NCI-H187 treated with DMSO at 0.1 percent for 48 hours (cell line): Measurements from ENCODE around the gene ST6GALNAC3.
"Not testable (repeated sequence)": the region's sequence is repeated elsewhere in the genome, so short reads cannot be mapped to it uniquely, and the experiment has no call there.

Source experiments
- DNase-seq: peaks from one replicate; lab custom pipeline; 2025; lab: John Stamatoyannopoulos, UW

ST6GALNAC3 gene

GRCh38 chr1:76073481-76073880, 1.1 kb upstream of the ST6GALNAC3 start:
- no peak for DNase-seq

GRCh38 chr1:76075188-76075489, 593 bp downstream of the ST6GALNAC3 start:
- no peak for DNase-seq

GRCh38 chr1:76075877-76076276, 1.3 kb downstream of the ST6GALNAC3 start:
- no peak for DNase-seq

DNA sequence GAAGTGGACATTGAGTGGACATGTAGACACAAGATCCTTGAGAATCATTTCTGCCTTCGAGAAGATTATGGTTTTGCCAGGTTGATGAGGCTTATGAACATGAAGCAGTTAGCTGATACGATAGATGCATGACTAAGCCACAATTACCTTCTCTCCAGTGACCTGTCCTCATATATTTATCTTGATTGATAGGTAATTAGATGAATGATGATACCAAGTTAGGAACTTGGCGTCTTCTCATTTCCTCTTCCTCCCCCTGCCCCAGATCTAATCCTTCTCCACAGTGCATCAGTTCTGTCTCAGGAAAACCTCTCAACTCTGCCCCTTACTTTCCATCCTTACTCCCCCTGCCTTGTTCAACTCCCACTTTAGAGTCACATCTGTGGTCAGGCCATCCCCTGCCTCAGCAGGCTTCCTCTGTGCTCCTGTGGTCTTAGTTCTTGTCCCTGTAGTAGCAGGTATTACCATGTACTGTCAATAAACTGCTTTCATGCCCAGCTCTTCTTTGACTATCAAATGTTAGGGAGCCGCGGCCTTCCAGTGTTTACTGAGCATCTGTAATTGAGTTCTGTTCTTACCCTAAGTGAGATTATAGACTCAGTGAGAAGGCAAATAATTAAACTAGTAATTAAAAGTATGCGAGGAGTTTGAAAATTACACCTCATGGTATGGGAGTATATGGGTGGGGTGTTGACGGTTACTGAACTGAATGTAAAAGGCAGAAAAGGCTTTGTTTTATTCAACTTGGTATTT, 5.1 kb downstream of the ST6GALNAC3 start:
- no peak for DNase-seq

DNA sequence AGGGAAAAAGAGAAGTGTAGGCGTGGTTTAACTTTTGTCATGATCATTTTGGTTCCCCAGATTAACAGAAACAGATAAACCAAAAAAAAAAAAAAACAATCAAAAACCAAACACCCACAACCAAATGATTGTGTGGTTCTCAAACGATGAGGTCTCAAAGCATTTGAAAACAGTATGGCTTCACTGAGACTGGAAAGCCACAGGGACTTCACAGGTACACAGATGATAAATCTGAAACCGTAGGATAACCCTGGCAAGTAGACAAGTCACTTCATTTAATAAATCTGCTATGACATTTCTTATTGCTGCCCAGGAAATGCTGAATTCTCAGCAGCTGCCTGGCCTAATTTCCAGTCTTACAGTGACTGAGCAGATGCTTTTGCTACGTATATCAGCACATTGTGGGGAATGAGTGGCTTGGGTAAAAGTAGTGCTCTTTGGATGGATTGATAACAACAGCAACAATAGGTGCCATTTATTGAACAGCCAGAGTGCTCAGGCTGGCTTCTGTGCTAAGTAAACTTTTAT, 6.1 kb downstream of the ST6GALNAC3 start:
- DNase-seq = no peak

DNA sequence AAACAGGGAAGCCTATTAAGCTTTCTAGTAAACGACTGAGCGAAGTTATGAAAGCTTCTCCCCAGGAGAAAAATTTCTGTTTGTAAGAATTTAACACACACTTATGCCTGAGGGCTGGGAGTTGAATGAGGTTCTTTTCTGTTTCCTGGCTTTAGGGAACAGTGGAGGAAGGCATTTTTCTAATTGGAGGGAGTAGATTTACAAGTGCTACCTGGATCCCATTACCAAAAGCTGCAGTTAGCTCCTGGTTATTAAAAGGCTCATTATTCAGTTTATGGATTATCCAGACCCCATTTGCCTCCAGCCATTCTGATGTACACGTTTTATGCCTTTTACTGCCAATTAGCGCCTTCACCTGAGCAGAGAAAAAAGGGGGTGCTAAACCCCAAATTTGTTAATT, 7.5 kb downstream of the ST6GALNAC3 start:
- DNase-seq = no peak

GRCh38 chr1:76083189-76083588, 8.6 kb downstream of the ST6GALNAC3 start:
- no peak for DNase-seq

DNA sequence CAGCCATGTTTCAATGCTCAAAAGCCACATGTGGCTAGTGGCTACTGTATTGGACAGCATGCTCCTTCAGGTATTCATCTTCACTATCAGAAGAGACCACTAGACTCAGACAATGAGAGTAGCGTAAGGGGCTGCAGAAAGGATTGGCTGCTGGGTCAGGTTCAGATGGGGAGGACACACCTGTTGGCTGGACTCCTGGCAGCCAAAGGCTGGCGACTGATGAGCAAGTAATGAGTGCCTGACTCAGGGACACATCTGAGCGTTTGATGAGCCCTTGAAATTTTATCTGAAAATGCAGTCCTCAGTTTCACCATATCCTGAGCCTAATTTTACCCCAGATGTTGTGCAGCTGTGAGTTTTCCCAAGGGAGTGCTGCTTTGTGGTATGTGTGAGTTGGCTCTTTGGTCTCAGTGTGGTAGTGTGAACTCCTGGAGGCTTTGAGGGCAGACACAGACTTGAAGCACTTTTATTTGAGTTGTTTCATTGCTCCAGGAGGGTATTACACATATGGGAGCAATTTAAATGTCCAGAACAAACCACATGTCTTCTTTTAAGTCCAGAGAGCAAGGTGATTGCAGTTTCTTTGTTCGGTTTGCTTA, 9.6 kb downstream of the ST6GALNAC3 start:
- no peak for DNase-seq

- DNase-seq = no peak
Measured at GRCh38 chr1:76084685-76085084, 10.1 kb downstream of the ST6GALNAC3 start.

DNA sequence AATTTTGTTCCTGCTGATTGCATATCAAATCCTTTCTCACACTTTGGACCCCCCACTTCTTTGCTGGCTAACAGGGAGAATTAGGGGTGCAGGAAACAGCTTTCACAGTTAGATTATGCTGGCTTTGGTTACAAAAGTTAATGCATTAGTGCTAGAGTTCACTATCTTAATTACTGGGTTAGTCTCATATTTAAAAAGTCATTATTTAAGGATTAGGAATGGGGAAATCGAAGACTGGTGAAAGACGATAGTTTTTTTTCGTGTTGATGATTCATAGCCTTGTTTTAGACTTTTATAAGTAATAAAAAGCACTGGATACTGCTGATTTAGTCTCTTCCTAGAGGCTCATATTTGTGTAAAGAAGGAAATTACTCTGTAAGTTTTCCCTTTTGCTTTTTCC, 11.6 kb downstream of the ST6GALNAC3 start:
- no peak for DNase-seq

GRCh38 chr1:76086597-76086996, 12.1 kb downstream of the ST6GALNAC3 start:
- DNase-seq = no peak

DNA sequence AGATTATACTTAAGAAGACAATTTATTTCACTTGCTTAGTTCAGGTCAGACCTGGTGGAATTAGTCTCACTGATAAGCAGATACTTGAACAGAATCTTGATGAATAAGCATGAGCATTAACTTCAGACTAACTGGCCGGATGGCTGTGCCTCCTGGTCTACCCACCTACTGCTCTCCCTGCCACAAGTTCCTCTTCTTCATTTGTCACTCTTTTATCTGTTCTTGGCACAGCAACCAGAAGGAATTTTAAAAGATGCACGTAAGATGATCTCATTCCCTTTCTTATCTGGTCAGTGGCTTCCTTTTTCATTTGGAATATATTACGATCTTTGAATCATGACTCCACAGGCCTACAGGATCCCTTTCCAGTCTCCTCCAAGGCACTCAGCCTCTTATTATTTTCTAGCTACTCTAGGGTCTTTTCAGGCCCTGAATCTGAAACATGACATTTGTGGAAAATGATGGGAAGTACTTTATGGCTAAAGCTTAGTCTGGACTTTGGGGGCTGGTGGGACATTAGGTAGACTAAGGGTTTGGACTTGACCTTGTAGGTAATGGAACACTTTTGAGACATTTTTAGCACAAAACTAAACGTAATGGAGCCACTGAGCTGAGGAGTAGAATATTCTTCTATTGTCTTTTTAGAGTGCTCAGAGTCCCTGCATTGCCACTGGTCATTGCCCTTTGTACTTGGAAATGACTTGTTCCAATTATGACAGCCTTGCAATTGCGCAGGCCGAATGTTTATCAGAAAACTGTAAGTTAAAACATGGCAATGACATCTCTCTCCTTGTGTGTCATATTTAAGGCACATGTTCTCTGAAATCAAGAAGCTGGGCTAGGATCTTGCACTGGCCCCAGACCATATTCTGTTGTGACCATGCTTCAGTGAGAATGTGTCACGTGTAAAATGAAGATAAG, 16.0 kb downstream of the ST6GALNAC3 start:
- no peak for DNase-seq

GRCh38 chr1:76092812-76093211, 18.3 kb downstream of the ST6GALNAC3 start:
- no peak for DNase-seq

DNA sequence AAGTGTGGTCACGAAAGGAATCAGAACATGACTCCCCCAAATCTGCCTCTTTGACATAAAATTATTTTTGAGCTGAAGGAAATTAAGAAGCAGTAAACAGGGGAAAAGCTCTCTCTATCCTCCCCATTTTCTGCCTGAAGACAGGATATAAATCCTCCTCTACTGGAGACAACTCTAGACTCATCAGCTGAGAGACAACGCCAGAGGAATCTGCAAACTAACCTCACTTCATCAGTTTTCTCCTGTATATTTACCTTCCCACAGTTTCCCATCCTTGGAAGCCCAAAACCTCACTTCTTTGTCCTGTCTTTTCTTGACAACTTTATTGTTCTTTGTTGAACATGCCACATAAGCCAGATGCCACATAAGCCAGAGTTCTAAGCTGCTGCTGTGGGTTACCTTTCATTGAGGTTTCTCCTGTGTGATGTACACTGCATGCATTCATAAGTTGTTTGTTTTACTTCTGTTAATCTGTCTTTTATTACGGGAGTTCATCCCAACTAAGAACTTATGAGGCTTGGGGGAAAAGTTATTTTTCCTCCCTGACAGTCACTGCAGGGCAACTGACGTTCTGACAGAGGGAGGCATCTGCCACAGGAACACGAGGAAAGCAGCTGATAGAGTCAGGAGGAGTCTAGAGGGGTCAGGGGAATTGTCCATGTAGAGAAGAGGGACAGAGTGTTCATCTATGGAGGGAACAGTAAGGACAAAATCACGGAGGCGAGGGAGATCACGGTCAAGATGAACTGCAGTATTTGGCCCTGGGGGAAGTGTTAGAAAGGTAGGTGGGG, 19.2 kb downstream of the ST6GALNAC3 start:
- no peak for DNase-seq

- DNase-seq = no peak
Measured at GRCh38 chr1:76095802-76096201, 21.3 kb downstream of the ST6GALNAC3 start.

DNA sequence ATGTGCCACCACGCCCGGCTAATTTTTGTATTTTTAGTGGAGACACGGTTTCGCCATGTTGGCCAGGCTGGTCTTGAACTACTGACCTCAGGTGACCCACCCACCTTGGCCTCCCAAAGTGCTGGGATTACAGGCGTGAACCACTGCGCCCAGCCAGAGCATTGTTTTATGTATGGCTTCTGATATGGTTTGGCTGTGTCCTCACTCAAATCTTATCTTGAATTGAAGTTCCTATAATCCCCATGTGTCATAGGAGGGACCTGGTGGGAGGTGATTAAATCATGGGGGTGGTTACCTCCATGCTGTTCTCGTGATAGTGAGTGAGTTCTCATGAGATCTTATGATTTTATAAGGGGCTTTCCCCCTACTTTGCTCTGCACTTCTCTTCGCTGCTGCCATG, 22.5 kb downstream of the ST6GALNAC3 start:
- not testable (repeated sequence) for DNase-seq

- DNase-seq = no peak
Measured at GRCh38 chr1:76098845-76099244, 24.3 kb downstream of the ST6GALNAC3 start.

- no peak for DNase-seq
Measured at GRCh38 chr1:76101548-76101947, 27.0 kb downstream of the ST6GALNAC3 start.

DNA sequence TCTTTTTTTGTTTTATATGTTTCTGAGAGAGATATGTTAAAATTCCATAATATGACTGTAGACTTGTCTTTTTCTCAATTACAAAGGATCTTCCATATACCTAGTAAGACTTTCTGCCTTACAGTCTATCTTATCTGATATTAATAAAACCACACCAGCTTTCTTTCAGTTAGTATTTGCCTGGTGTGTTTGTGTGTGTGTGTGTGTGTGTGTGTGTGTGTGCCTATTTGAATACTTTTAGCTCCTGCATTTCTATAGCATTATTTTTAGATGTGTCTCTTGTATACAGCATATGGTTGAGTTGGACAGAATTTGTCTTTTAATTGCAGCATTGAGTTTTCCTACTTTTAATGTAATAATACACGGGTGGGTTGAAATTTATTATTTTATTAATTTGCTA, 27.5 kb downstream of the ST6GALNAC3 start:
- DNase-seq = no peak

GRCh38 chr1:76103034-76103433, 28.5 kb downstream of the ST6GALNAC3 start:
- DNase-seq = no peak

DNA sequence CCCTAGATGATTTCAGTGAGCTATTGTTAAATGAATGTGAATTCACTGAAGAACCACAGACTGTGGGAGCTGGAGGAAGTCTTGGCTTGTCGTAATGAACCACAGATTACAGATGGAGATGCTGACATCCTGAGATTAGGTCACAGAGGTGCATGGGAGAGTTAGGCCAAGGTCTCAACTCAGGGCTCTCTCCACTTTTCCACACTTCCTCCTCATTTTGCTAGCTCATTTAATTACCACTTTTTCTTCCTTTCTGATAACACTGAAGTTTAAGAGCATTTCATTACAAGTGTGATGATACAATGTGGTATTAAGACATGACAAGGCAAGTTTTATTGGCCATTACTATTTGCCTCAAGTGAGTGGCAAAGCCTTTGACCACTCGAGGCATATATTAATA, 30.8 kb downstream of the ST6GALNAC3 start:
- no peak for DNase-seq

DNA sequence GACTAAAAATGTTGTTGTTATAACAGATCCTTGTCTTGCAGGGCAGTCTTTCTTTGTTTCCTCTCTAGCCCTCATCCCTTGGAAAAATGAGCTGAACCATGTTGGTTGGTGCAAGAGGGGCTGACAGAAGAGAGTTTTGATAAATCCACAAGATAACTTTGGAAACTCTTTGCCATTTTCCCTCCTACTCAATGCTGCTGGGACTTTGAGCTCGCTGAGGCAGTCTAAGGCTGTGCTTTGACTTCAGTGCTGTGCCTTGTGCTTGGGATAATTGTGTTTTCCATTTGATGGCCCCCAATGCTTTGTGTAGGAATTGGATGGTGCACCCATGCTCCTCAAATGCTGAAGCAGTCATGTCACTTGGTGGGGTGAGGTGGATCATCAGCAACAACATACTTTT, 31.7 kb downstream of the ST6GALNAC3 start:
- DNase-seq = no peak
